ENCODE measurements around the gene IL19. TPM values are rescaled to one million over a fixed set of nuclear protein-coding genes. Genes with fewer than 3 reads are reported as not detected.
"Not testable (repeated sequence)": the region's sequence is repeated elsewhere in the genome, so short reads cannot be mapped to it uniquely, and the experiment has no call there.

Gene IL19
- polyA plus RNA-seq, 2 donors, result 0.22 to 1.4 TPM

DNA sequence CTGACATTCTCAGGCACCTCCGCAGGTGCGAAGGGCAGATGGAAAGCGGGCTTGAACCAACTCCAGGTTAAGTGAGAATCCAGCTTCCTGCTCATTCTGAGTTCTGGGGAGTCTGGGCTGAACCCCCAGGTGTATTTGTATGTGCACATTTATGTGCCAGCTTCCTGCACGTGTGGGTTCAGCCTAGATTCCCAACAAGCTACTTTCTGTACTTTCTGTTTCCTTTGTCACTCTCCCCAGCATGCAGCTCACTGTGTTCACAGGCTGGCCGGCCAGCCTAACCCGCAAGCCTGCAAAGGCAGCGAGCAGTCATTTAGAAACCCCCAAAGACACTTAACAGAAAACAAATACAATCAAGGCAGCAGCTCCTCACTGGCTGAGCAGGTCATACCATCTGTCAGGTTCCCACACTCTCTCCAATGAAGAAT is 1.3 kb upstream of the IL19 start:
- 73 to 79% methylated on average over 7 of the region's 7 CpGs for WGBS, 2 donors
- H3K4me3 ChIP-seq (ENCODE audit: low read depth in 1 of 2, low read length in 2 of 2), result no peak overlapping the region
- H3K9me3 ChIP-seq (ENCODE audit: control insufficient read depth in 2 of 2, insufficient read depth in 1 of 2, low read depth in 1 of 2, low read length in 1 of 2), result peaks cover 0 to 2% of the 10 kb centered on the region in 2 donors
- H3K4me1 ChIP-seq (ENCODE audit: control insufficient read depth in 2 of 2, insufficient read depth in 2 of 2, low read length in 1 of 2), result peaks cover 0 to 15% of the 10 kb centered on the region in 2 donors
- H3K36me3 ChIP-seq (ENCODE audit: control insufficient read depth in 2 of 2, insufficient read depth in 2 of 2, low read length in 1 of 2), result no peaks in the 10 kb centered on the region
- no peaks in the 10 kb centered on the region for H3K27me3 ChIP-seq (ENCODE audit: control insufficient read depth in 1 of 2, insufficient read depth in 2 of 2, low read length in 2 of 2)
- peak overlapping the region; percentile 1 to 18 for H3K27ac ChIP-seq (ENCODE audit: low read depth in 2 of 2, low read length in 1 of 2)

DNA sequence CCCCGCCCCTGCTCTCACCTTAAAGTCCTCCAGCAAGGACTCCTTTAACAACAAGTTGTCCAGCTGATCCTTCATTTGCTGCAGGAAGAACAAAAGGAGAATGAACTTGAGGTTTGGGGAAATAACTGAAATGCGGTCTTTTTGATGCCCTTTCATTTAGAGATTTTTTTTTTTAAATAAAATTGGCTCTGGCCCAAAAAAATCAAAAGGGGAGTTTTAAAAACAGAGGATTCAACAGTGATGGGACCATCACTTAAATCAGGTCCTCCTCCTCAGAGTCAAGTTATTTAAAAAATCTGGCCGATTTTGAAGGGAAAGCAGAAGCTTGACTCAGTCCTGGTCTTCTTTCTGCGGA is 742 bp downstream of the IL19 start:
- Histone ChIP-seq H3K36me3 (ENCODE audit: control insufficient read depth in 2 of 2, insufficient read depth in 2 of 2, low read length in 1 of 2) (no peaks in the 10 kb centered on the region), H3K4me3 (ENCODE audit: low read depth in 1 of 2, low read length in 2 of 2) (no peak overlapping the region), H3K27ac (ENCODE audit: low read depth in 2 of 2, low read length in 1 of 2) (no peak overlapping the region), H3K27me3 (ENCODE audit: control insufficient read depth in 1 of 2, insufficient read depth in 2 of 2, low read length in 2 of 2) (no peaks in the 10 kb centered on the region), H3K9me3 (ENCODE audit: control insufficient read depth in 2 of 2, insufficient read depth in 1 of 2, low read depth in 1 of 2, low read length in 1 of 2) (peaks cover 0 to 2% of the 10 kb centered on the region in 2 donors), H3K4me1 (ENCODE audit: control insufficient read depth in 2 of 2, insufficient read depth in 2 of 2, low read length in 1 of 2) (peaks cover 0 to 18% of the 10 kb centered on the region in 2 donors)
- WGBS, 2 donors, result 68 to 69% methylated on average over 4 of the region's 4 CpGs

DNA sequence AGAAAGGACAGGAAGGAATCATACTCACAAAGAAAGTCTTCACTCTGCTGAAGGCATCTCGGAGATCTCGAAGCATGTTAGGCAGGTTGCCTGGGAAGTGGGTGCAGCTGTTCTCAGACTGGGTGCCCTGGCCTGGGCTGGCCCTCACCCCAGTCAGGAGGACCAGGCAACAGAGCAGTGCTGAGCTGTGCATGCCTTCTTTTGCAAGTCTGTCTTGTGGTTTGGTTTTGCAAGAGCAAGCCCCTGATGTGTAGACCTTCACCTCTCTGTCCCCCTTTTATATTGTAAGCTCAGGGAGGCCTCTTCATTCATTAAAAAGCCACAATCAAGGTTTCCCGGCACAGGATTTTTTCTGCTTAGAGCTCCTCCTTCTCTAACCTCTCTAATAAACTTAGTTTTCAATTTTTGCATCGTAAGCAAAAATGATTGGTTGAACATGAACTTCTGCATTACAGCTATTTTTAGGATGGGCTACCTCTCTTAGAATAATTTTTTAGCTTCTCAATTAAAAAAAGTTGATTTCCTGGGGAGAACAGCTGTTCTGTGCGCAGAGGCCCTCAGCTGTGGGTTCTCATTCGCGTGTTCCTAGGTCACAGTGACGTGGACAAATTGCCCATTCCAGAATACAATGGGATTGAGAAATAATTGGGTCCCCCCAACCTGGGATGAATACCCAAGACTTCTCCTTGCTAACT is 1.8 kb downstream of the IL19 start, which contains the start of gene IL10:
TSS of gene IL10 (minus strand) at position 252 of the 695 bp plus-strand sequence. CDS start at position 193, 59 bp downstream.
- Histone ChIP-seq H3K27me3 (ENCODE audit: control insufficient read depth in 1 of 2, insufficient read depth in 2 of 2, low read length in 2 of 2) (no peaks in the 10 kb centered on the region), H3K9me3 (ENCODE audit: control insufficient read depth in 2 of 2, insufficient read depth in 1 of 2, low read depth in 1 of 2, low read length in 1 of 2) (peaks cover 0 to 2% of the 10 kb centered on the region in 2 donors), H3K4me1 (ENCODE audit: control insufficient read depth in 2 of 2, insufficient read depth in 2 of 2, low read length in 1 of 2) (peaks cover 0 to 18% of the 10 kb centered on the region in 2 donors), H3K36me3 (ENCODE audit: control insufficient read depth in 2 of 2, insufficient read depth in 2 of 2, low read length in 1 of 2) (no peaks in the 10 kb centered on the region), H3K27ac (ENCODE audit: low read depth in 2 of 2, low read length in 1 of 2) (no peak within 1 kb of the TSS), H3K4me3 (ENCODE audit: low read depth in 1 of 2, low read length in 2 of 2) (no peak within 1 kb of the TSS)
- 78 to 83% methylated on average over 8 of the region's 8 CpGs for WGBS, 2 donors

DNA sequence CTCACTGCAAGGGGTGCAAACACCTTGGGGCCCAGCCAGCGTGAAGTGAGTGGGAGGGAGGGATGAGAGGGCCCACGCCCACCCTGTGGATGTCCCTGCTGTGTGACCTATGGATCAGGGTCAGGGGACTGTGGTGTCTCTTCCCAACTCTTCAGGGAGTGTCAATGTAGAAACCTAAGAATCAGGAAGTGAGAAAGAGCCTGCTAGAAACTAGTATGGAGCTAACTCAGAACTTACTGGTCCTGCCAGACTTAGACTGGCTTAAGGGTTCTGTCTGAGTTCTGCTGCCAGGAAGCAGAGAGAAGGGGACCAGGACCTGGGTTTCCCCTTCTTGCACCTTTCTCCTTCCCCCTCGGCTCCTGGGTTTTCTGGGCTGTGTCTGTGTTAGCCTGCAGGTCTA is 3.5 kb downstream of the IL19 start:
- Histone ChIP-seq H3K27ac (ENCODE audit: low read depth in 2 of 2, low read length in 1 of 2) (peak overlapping the region; percentile 5 to 53), H3K4me3 (ENCODE audit: low read depth in 1 of 2, low read length in 2 of 2) (no peak overlapping the region), H3K27me3 (ENCODE audit: control insufficient read depth in 1 of 2, insufficient read depth in 2 of 2, low read length in 2 of 2) (no peaks in the 10 kb centered on the region), H3K36me3 (ENCODE audit: control insufficient read depth in 2 of 2, insufficient read depth in 2 of 2, low read length in 1 of 2) (no peaks in the 10 kb centered on the region), H3K9me3 (ENCODE audit: control insufficient read depth in 2 of 2, insufficient read depth in 1 of 2, low read depth in 1 of 2, low read length in 1 of 2) (peaks cover 0 to 2% of the 10 kb centered on the region in 2 donors), H3K4me1 (ENCODE audit: control insufficient read depth in 2 of 2, insufficient read depth in 2 of 2, low read length in 1 of 2) (peaks cover 0 to 18% of the 10 kb centered on the region in 2 donors)
- WGBS, 2 donors, result 66 to 67% methylated on average over 3 of the region's 3 CpGs

DNA sequence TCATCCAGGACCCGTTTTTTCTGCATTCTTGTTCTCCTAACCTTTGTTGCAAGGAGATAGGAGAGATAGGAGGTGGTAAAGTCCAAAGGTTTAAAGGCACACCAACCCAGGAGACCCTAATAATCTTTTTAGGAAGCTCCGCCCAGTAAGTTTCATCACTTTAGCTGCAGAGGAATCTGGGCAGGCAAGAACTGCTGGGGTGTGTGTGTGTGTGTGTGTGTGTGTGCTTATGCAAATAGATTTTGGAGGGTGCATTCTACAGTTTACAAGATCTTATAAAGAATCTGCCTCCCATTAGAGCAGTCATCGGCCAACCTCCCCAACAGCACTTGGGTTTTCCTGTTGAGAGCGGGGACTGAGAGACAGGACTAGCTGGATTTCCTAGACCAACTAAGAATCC is 5.7 kb downstream of the IL19 start:
- no peak overlapping the region for H3K27ac ChIP-seq (ENCODE audit: low read depth in 2 of 2, low read length in 1 of 2)
- no peaks in the 10 kb centered on the region for H3K36me3 ChIP-seq (ENCODE audit: control insufficient read depth in 2 of 2, insufficient read depth in 2 of 2, low read length in 1 of 2)
- H3K27me3 ChIP-seq (ENCODE audit: control insufficient read depth in 1 of 2, insufficient read depth in 2 of 2, low read length in 2 of 2), result no peaks in the 10 kb centered on the region
- H3K4me1 ChIP-seq (ENCODE audit: control insufficient read depth in 2 of 2, insufficient read depth in 2 of 2, low read length in 1 of 2), result peaks cover 0 to 9% of the 10 kb centered on the region in 2 donors
- H3K4me3 ChIP-seq (ENCODE audit: low read depth in 1 of 2, low read length in 2 of 2), result no peak overlapping the region
- WGBS, 2 donors, result 66 to 78% methylated on average over 4 of the region's 4 CpGs
- H3K9me3 ChIP-seq (ENCODE audit: control insufficient read depth in 2 of 2, insufficient read depth in 1 of 2, low read depth in 1 of 2, low read length in 1 of 2), result peaks cover 0 to 2% of the 10 kb centered on the region in 2 donors

DNA sequence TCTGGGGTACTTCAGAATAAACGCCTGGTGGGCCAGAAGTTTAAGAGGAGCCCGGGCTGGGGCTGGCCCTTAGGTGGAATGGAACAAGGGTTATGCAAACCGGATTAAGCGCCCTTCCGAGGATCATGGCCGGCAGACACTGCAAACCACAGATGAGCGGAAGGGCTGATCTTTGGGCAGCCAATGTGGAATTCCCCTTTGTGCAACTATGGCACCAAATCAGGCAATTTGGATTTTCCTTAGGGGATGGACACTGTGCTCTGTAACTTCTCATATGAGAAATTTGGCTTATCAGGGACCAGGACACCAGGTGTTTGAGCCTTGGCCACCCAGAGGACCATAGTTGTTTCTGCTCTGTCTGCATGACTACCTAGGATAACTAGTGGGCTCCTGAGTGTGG is 7.5 kb downstream of the IL19 start:
- Histone ChIP-seq H3K4me3 (ENCODE audit: low read depth in 1 of 2, low read length in 2 of 2) (no peak overlapping the region), H3K4me1 (ENCODE audit: control insufficient read depth in 2 of 2, insufficient read depth in 2 of 2, low read length in 1 of 2) (peaks cover 0 to 9% of the 10 kb centered on the region in 2 donors), H3K27ac (ENCODE audit: low read depth in 2 of 2, low read length in 1 of 2) (no peak overlapping the region), H3K27me3 (ENCODE audit: control insufficient read depth in 1 of 2, insufficient read depth in 2 of 2, low read length in 2 of 2) (no peaks in the 10 kb centered on the region), H3K36me3 (ENCODE audit: control insufficient read depth in 2 of 2, insufficient read depth in 2 of 2, low read length in 1 of 2) (no peaks in the 10 kb centered on the region), H3K9me3 (ENCODE audit: control insufficient read depth in 2 of 2, insufficient read depth in 1 of 2, low read depth in 1 of 2, low read length in 1 of 2) (peaks cover 0 to 2% of the 10 kb centered on the region in 2 donors)
- WGBS, 2 donors, result 91 to 92% methylated on average over 7 of the region's 7 CpGs

DNA sequence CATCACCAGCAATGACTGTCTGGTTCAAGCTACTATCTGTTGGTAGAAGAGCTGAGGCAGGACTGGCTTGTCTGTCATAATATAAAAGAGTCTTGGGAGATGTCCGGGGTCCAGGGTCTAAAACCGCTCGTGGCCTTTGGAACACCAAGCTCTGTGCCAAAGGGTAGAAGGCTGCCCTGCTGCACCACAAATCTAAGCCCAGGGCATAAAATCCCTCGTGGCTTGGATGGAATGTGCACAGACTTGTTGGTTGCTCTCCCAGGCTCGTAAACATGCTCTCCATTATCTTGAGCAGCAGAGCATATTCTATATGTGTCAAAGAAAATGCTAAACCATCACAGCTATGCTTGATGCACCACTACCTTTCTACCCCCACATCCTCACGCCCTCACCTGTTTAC is 8.3 kb downstream of the IL19 start:
- WGBS, 2 donors, result 61 to 69% methylated on average over 6 of the region's 6 CpGs
- H3K4me3 ChIP-seq (ENCODE audit: low read depth in 1 of 2, low read length in 2 of 2); H3K4me1 ChIP-seq (ENCODE audit: control insufficient read depth in 2 of 2, insufficient read depth in 2 of 2, low read length in 1 of 2); H3K27me3 ChIP-seq (ENCODE audit: control insufficient read depth in 1 of 2, insufficient read depth in 2 of 2, low read length in 2 of 2); H3K36me3 ChIP-seq (ENCODE audit: control insufficient read depth in 2 of 2, insufficient read depth in 2 of 2, low read length in 1 of 2); H3K27ac ChIP-seq (ENCODE audit: low read depth in 2 of 2, low read length in 1 of 2); H3K9me3 ChIP-seq (ENCODE audit: control insufficient read depth in 2 of 2, insufficient read depth in 1 of 2, low read depth in 1 of 2, low read length in 1 of 2): not testable (repeated sequence)

DNA sequence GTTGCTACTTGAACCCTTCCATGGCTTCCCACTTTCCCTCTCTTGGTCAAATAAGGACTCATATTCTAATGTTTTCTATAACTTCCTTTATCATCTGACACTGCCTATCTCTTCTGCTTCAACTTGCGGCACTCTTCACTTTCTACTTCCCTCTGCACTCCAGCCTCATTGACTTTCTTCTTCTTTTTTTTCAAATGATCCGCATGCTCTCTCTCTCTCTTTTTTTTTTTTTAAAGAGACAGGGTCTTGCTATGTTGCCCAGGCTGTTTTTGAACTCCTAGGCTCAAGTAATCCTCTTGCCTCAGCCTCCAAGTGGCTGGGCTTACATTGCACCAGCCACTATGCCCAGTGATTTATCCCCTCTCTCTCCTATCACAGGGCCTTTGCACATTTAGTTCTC is 9.1 kb downstream of the IL19 start:
- Histone ChIP-seq H3K36me3 (ENCODE audit: control insufficient read depth in 2 of 2, insufficient read depth in 2 of 2, low read length in 1 of 2) (no peaks in the 10 kb centered on the region), H3K4me1 (ENCODE audit: control insufficient read depth in 2 of 2, insufficient read depth in 2 of 2, low read length in 1 of 2) (no peaks in the 10 kb centered on the region), H3K27me3 (ENCODE audit: control insufficient read depth in 1 of 2, insufficient read depth in 2 of 2, low read length in 2 of 2) (no peaks in the 10 kb centered on the region), H3K9me3 (ENCODE audit: control insufficient read depth in 2 of 2, insufficient read depth in 1 of 2, low read depth in 1 of 2, low read length in 1 of 2) (no peaks in the 10 kb centered on the region), H3K27ac (ENCODE audit: low read depth in 2 of 2, low read length in 1 of 2) (no peak overlapping the region), H3K4me3 (ENCODE audit: low read depth in 1 of 2, low read length in 2 of 2) (no peak overlapping the region)
- 64 to 79% methylated on average over 2 of the region's 2 CpGs for WGBS, 2 donors

DNA sequence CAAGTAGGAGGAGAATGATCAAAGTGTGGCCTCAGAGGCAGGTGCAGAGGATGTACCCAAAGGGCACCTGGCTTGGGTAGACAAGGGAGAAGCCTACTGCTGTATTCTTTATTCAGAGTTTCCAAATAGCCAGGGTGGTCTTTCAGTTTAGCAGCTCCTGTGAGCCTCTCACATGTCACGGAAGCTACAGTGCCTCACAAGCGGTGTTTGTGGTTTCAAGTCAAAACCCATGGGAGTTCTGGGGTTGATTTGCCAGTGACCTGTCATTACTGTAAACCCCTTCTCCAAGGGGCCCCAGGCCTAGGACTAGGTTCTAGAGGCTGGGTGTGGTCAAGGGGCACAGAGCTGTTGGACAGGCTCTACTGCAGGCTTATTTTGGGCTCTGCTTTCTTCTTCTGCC is 11.9 kb downstream of the IL19 start:
- Histone ChIP-seq H3K4me3 (ENCODE audit: low read depth in 1 of 2, low read length in 2 of 2) (no peak overlapping the region), H3K36me3 (ENCODE audit: control insufficient read depth in 2 of 2, insufficient read depth in 2 of 2, low read length in 1 of 2) (no peaks in the 10 kb centered on the region), H3K9me3 (ENCODE audit: control insufficient read depth in 2 of 2, insufficient read depth in 1 of 2, low read depth in 1 of 2, low read length in 1 of 2) (no peaks in the 10 kb centered on the region), H3K4me1 (ENCODE audit: control insufficient read depth in 2 of 2, insufficient read depth in 2 of 2, low read length in 1 of 2) (no peaks in the 10 kb centered on the region), H3K27ac (ENCODE audit: low read depth in 2 of 2, low read length in 1 of 2) (no peak overlapping the region), H3K27me3 (ENCODE audit: control insufficient read depth in 1 of 2, insufficient read depth in 2 of 2, low read length in 2 of 2) (no peaks in the 10 kb centered on the region)
- WGBS, 2 donors, result 74 to 76% methylated on average over 2 of the region's 2 CpGs

DNA sequence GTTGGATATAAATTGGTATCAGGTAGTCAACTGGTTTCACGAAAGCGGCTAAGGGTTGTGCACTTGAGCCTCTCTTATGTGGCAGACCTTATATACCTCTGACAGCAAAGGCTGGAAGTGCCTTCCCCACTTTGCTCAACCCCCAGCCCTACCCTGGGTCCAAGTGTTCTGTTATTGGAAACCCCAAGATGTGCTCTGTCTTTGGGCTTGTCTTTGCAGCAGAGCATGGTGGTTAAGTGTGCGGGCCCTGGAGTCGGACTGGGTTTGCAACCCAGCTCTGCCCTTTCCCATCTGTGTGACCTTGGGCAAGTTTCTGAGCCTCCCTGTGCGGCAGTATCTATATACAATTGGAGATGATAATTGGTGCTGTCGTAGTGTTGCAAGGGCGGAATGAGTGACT is 12.9 kb downstream of the IL19 start:
- no peaks in the 10 kb centered on the region for H3K27me3 ChIP-seq (ENCODE audit: control insufficient read depth in 1 of 2, insufficient read depth in 2 of 2, low read length in 2 of 2)
- H3K4me3 ChIP-seq (ENCODE audit: low read depth in 1 of 2, low read length in 2 of 2), result no peak overlapping the region
- H3K36me3 ChIP-seq (ENCODE audit: control insufficient read depth in 2 of 2, insufficient read depth in 2 of 2, low read length in 1 of 2), result no peaks in the 10 kb centered on the region
- H3K4me1 ChIP-seq (ENCODE audit: control insufficient read depth in 2 of 2, insufficient read depth in 2 of 2, low read length in 1 of 2), result no peaks in the 10 kb centered on the region
- WGBS, 2 donors, result 82 to 93% methylated on average over 7 of the region's 7 CpGs
- no peaks in the 10 kb centered on the region for H3K9me3 ChIP-seq (ENCODE audit: control insufficient read depth in 2 of 2, insufficient read depth in 1 of 2, low read depth in 1 of 2, low read length in 1 of 2)
- H3K27ac ChIP-seq (ENCODE audit: low read depth in 2 of 2, low read length in 1 of 2), result no peak overlapping the region

Measured in esophagus (tissue), 2 donors.